NCI-H82 treated with DMSO at 0.1 percent for 48 hours (cell line): ENCODE data around the gene UROC1.

Experiments
- DNase-seq: peaks from one replicate; lab custom pipeline; 2025; ENCODE audit not compliant: unreplicated experiment; lab: John Stamatoyannopoulos, UW

UROC1 gene

GRCh38 chr3:126480861-126481260 is 36.7 kb downstream of the UROC1 start:
- no peak for DNase-seq

- DNase-seq: no peak
These were observed 37.4 kb downstream of the UROC1 start for GRCh38 chr3:126480206-126480605.

GRCh38 chr3:126479642-126480041 is 37.9 kb downstream of the UROC1 start:
- no peak for DNase-seq

GRCh38 chr3:126478581-126479310 is 38.8 kb downstream of the UROC1 start:
- no peak for DNase-seq

- no peak for DNase-seq
These were observed 40.6 kb downstream of the UROC1 start for GRCh38 chr3:126477061-126477380.

GRCh38 chr3:126476166-126477060 is 41.2 kb downstream of the UROC1 start:
- peak; percentile 14 for DNase-seq

GRCh38 chr3:126475413-126476114 is 42.0 kb downstream of the UROC1 start, which contains the start of gene ZXDC:
ZXDC (minus strand) TSS chr3:126475891; CDS start chr3:126475865, 26 bp downstream.
- peak; percentile 56 for DNase-seq

GRCh38 chr3:126474498-126475412 is 42.8 kb downstream of the UROC1 start:
- DNase-seq: no peak

GRCh38 chr3:126473292-126474168 is 44.0 kb downstream of the UROC1 start:
- DNase-seq: no peak

GRCh38 chr3:126472277-126473006 is 45.1 kb downstream of the UROC1 start:
- DNase-seq: no peak

- DNase-seq: no peak
These were observed 48.1 kb downstream of the UROC1 start for GRCh38 chr3:126469479-126469878.

GRCh38 chr3:126468028-126468891 is 49.3 kb downstream of the UROC1 start:
- DNase-seq: no peak

GRCh38 chr3:126467611-126467955 is 50.0 kb downstream of the UROC1 start:
- DNase-seq: no peak

- DNase-seq: no peak
These were observed 50.5 kb downstream of the UROC1 start for GRCh38 chr3:126466886-126467610.

GRCh38 chr3:126465928-126466544 is 51.5 kb downstream of the UROC1 start:
- DNase-seq: no peak

GRCh38 chr3:126464997-126465396 is 52.6 kb downstream of the UROC1 start:
- DNase-seq: no peak

- DNase-seq: no peak
These were observed 53.1 kb downstream of the UROC1 start for GRCh38 chr3:126464494-126464893.
